Measurements from ENCODE around the gene ANKS1A.
A peak's percentile ranks its signal among the peaks of the same experiment; 100 is the strongest.
"Not testable (repeated sequence)": the region's sequence is repeated elsewhere in the genome, so short reads cannot be mapped to it uniquely, and the experiment has no call there.

ANKS1A gene

GRCh38 chr6:34888874-34889555, at the start of gene ANKS1A:
ANKS1A (plus strand) TSS chr6:34889255; CDS start chr6:34889403, 148 bp downstream.
- peak; percentile 67 for DNase-seq

- no peak for DNase-seq
These were observed 49.2 kb upstream of the ANKS1A start for GRCh38 chr6:34839666-34840352.

GRCh38 chr6:34849066-34849465, 40.0 kb upstream of the ANKS1A start:
- DNase-seq = not testable (repeated sequence)

- no peak for DNase-seq
These were observed 37.7 kb upstream of the ANKS1A start for GRCh38 chr6:34851361-34851760.

- DNase-seq = no peak
These were observed 36.5 kb upstream of the ANKS1A start for GRCh38 chr6:34852406-34853085.

- no peak for DNase-seq
These were observed 33.6 kb upstream of the ANKS1A start for GRCh38 chr6:34855463-34855862.

- DNase-seq = no peak
These were observed 30.4 kb upstream of the ANKS1A start for GRCh38 chr6:34858681-34859080.

- DNase-seq = no peak
These were observed 29.1 kb upstream of the ANKS1A start for GRCh38 chr6:34859951-34860350.

- DNase-seq = no peak
These were observed 28.3 kb upstream of the ANKS1A start for GRCh38 chr6:34860776-34861175.

- DNase-seq = no peak
These were observed 25.0 kb upstream of the ANKS1A start for GRCh38 chr6:34864007-34864406.

- no peak for DNase-seq
These were observed 23.9 kb upstream of the ANKS1A start for GRCh38 chr6:34865107-34865506.

GRCh38 chr6:34866509-34866908, 22.5 kb upstream of the ANKS1A start:
- DNase-seq = no peak

- DNase-seq = no peak
These were observed 21.6 kb upstream of the ANKS1A start for GRCh38 chr6:34867484-34867883.

- no peak for DNase-seq
These were observed 17.2 kb upstream of the ANKS1A start for GRCh38 chr6:34871853-34872252.

- DNase-seq = no peak
These were observed 16.7 kb upstream of the ANKS1A start for GRCh38 chr6:34872332-34872731.

GRCh38 chr6:34875292-34876213, 13.5 kb upstream of the ANKS1A start:
- no peak for DNase-seq

- DNase-seq = no peak
These were observed 12.6 kb upstream of the ANKS1A start for GRCh38 chr6:34876472-34876871.

GRCh38 chr6:34877259-34877658, 11.8 kb upstream of the ANKS1A start:
- DNase-seq = no peak

GRCh38 chr6:34877869-34878485, 11.1 kb upstream of the ANKS1A start:
- DNase-seq = no peak

- not testable (repeated sequence) for DNase-seq
These were observed 5.0 kb upstream of the ANKS1A start for GRCh38 chr6:34884073-34884472.

GRCh38 chr6:34884996-34885395, 4.1 kb upstream of the ANKS1A start:
- no peak for DNase-seq

GRCh38 chr6:34885837-34886236, 3.2 kb upstream of the ANKS1A start:
- not testable (repeated sequence) for DNase-seq

Data from suppressor macrophage treated with lipopolysaccharide for 4 hours (primary cell).